Liver (tissue), 9 donors: Measurements from ENCODE around the gene MARCHF6. TPM values are rescaled to one million over a fixed set of nuclear protein-coding genes. Genes with fewer than 3 reads are reported as not detected.

Experiments
- DNase-seq: peaks from one replicate; pipeline ENCODE4 v3.0.0-alpha.2; 2017; ENCODE audit warnings: low spot score
- H3K27ac ChIP-seq, 2 donors: one replicate each; pipeline ENCODE4 v1.7.0; 2013; ENCODE audit warnings: inconsistent platforms in 2 of 2, low read length in 2 of 2, control low read depth in 1 of 2, low read depth in 1 of 2, mild to moderate bottlenecking in 1 of 2
- H3K27me3 ChIP-seq, 4 donors: one replicate each; pipeline versions ENCODE4 v1.6.1 to v1.7.0; 2013; ENCODE audit warnings: low read length in 3 of 4, inconsistent platforms in 1 of 4, mild to moderate bottlenecking in 1 of 4, moderate library complexity in 1 of 4; ENCODE audit not compliant: control insufficient read depth in 4 of 4, insufficient read depth in 4 of 4
- H3K36me3 ChIP-seq, 4 donors: one replicate each; pipeline versions ENCODE4 v1.6.1 to v1.7.0; 2013; ENCODE audit warnings: low read length in 3 of 4, mild to moderate bottlenecking in 3 of 4, low read depth in 1 of 4, moderate library complexity in 1 of 4; ENCODE audit not compliant: control insufficient read depth in 4 of 4, insufficient read depth in 3 of 4
- H3K4me1 ChIP-seq, 4 donors: one replicate each; pipeline versions ENCODE4 v1.6.1 to v1.7.0; 2013; ENCODE audit warnings: low read length in 3 of 4, mild to moderate bottlenecking in 3 of 4, moderate library complexity in 1 of 4; ENCODE audit not compliant: control insufficient read depth in 4 of 4, insufficient read depth in 4 of 4
- H3K4me3 ChIP-seq, 3 donors: one replicate each; pipeline versions ENCODE4 v1.6.1 to v1.7.0; 2013; ENCODE audit warnings: low read length in 3 of 3, control low read depth in 1 of 3, low read depth in 1 of 3, mild to moderate bottlenecking in 1 of 3
- H3K9ac ChIP-seq, 2 donors: one replicate each; pipeline ENCODE4 v1.7.0; 2013; ENCODE audit warnings: low read length in 2 of 2, mild to moderate bottlenecking in 2 of 2, moderate library complexity in 2 of 2, control low read depth in 1 of 2, low read depth in 1 of 2
- H3K9me3 ChIP-seq, 4 donors: one replicate each; pipeline versions ENCODE4 v1.6.1 to v1.7.0; 2013; ENCODE audit warnings: low read length in 3 of 4; ENCODE audit not compliant: control insufficient read depth in 4 of 4
- FOXA1 ChIP-seq: IDR thresholded peaks from 2 replicates; pipeline ENCODE4 v1.6.1; 2016; ENCODE audit warnings: antibody characterized with exemption
- FOXA2 ChIP-seq: IDR thresholded peaks from 2 replicates; pipeline ENCODE4 v1.6.1; 2016; ENCODE audit warnings: antibody characterized with exemption
- GABPA ChIP-seq, 2 donors: IDR thresholded peaks in 1 of 2; conservative IDR thresholded peaks in 1 of 2; 2 replicates each; pipeline ENCODE4 v1.6.1; 2016; ENCODE audit warnings: antibody characterized with exemption in 2 of 2, mild to moderate bottlenecking in 1 of 2, moderate library complexity in 1 of 2
- HNF4A ChIP-seq, 2 donors: conservative IDR thresholded peaks; 2 replicates each; pipeline ENCODE4 v1.6.1; 2016; ENCODE audit warnings: antibody characterized with exemption in 2 of 2, mild to moderate bottlenecking in 2 of 2
- HNF4G ChIP-seq: IDR thresholded peaks from 2 replicates; pipeline ENCODE4 v1.6.1; 2016; ENCODE audit warnings: antibody characterized with exemption
- JUND ChIP-seq, 2 donors: IDR thresholded peaks; 2 replicates each; pipeline ENCODE4 v1.6.1; 2016; ENCODE audit warnings: antibody characterized with exemption in 2 of 2
- RAD21 ChIP-seq, 2 donors: IDR thresholded peaks; 2 replicates each; pipeline ENCODE4 v1.6.1; 2016; ENCODE audit warnings: antibody characterized with exemption in 2 of 2, mild to moderate bottlenecking in 2 of 2
- SP1 ChIP-seq: IDR thresholded peaks from 2 replicates; pipeline ENCODE4 v1.6.1; 2018; ENCODE audit warnings: antibody characterized with exemption, mild to moderate bottlenecking
- WGBS: extraction: QIAGEN DNeasy Blood & Tissue Kit; methylation state at CpG from one replicate; pipeline ENCODE4 v1.1.7; 2013; 5-methylcytosine and 5-hydroxymethylcytosine counted together
- polyA plus RNA-seq, 2 donors: library from polyadenylated mRNA; stranded (reverse) in 1 of 2; unstranded in 1 of 2; fragments of 200-250 nt in 1 of 2; fragments of >200 nt in 1 of 2; fragmentation: Nextera tagmentation in 1 of 2; extraction: Ambion mirVana in 1 of 2; gene quantifications; one replicate each; pipeline versions ENCODE4 v1.2.1 to v1.2.3, GENCODE V29; 2013 to 2015
- total RNA-seq, 2 donors: library from RNA; depleted of rRNA; stranded (reverse); fragments of >200 nt; gene quantifications; one replicate each; pipeline ENCODE4 v1.2.3, GENCODE V29; 2014
- TF ChIP-seq, protein P1 (sequence below): fragments of 150-350 bp; IDR thresholded peaks from 2 replicates; pipeline ENCODE4 v1.5.1; 2017; ENCODE audit warnings: improper control_type of control experiment, low read depth, low read length; ENCODE audit not compliant: missing input control
- TF ChIP-seq, protein P2 (sequence below): IDR thresholded peaks from 2 replicates; pipeline ENCODE4 v1.6.1; 2016; ENCODE audit warnings: antibody characterized with exemption, mild to moderate bottlenecking
- TF ChIP-seq, protein P3 (sequence below): IDR thresholded peaks from 2 replicates; pipeline ENCODE4 v1.6.1; 2016; ENCODE audit warnings: antibody characterized with exemption
- TF ChIP-seq, protein P4 (sequence below): IDR thresholded peaks from 2 replicates; pipeline ENCODE4 v1.6.1; 2016; ENCODE audit warnings: antibody characterized with exemption
- donor health status: healthy.
- donor health status: healthy.
- donor health status: healthy.
- donor health status: healthy.
- donor health status: healthy.

MARCHF6 gene
- total and polyA plus RNA-seq, 4 donors = 20.6 to 77.7 (median 62.4) TPM

DNA sequence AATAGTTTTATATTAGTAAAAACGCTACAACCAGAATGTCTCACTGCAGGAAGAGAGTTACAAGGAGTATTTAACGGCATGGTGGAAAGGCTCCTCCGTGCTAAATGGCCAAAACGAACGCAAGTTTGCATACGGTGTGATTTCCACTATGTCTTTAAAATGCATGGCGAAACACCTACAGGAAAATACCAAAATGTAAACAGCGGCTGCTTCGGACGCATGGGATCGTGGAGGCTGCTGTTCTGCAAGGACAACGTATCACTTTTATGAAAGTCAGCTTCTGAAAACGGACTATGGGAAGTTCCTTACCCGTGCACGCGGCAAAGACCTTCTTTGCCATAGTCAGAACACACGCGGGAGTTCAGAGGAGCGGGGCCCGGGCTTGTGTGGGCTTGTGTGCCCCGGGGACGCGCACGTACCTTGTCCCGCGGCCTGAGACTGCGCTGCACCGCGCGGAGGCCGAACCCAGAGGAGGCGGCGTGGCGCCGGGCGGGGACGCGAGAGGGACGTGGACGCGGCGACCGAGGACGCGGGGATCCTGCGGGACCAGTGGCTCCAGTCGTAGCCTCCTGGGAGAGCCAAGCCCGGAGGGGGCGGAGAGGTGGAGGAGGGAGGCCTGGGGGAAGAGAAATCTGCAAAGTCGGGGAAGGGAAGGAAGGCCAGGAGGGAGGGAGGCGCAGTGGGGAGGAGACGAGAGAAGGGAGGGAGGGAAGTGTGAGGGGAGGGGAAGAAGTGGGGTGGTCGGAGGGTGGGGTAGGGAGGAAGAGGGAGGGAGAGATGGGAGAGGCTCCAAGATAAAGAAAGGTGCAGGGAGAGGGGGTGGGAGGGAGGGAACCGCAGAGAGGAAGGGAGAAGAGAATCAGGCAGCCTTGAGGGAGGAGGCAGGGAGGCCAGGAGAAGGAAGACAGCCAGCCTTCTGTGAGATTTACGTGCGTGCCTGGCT is 46.0 kb upstream of the MARCHF6 start, which contains the start of gene CMBL:
Gene CMBL, minus strand, starts transcription at position 697 of the 943 bp plus-strand sequence. CDS start 17,140 bp downstream, outside the sequence.
- H3K9me3 ChIP-seq = no peaks in the 10 kb centered on the region
- peak within 1 kb of the TSS; percentile 57 to 79 (median 78) for H3K4me3 ChIP-seq
- peak within 1 kb of the TSS; percentile 69 to 70 for H3K9ac ChIP-seq
- TF ChIP-seq RAD21 (IDR thresholded peaks at IDR 0.05) (peak in 1 of 2 donors; percentile 10), SP1 (peak; percentile 15)
- TF ChIP-seq, protein P1, sequence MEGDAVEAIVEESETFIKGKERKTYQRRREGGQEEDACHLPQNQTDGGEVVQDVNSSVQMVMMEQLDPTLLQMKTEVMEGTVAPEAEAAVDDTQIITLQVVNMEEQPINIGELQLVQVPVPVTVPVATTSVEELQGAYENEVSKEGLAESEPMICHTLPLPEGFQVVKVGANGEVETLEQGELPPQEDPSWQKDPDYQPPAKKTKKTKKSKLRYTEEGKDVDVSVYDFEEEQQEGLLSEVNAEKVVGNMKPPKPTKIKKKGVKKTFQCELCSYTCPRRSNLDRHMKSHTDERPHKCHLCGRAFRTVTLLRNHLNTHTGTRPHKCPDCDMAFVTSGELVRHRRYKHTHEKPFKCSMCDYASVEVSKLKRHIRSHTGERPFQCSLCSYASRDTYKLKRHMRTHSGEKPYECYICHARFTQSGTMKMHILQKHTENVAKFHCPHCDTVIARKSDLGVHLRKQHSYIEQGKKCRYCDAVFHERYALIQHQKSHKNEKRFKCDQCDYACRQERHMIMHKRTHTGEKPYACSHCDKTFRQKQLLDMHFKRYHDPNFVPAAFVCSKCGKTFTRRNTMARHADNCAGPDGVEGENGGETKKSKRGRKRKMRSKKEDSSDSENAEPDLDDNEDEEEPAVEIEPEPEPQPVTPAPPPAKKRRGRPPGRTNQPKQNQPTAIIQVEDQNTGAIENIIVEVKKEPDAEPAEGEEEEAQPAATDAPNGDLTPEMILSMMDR = no peak
- no peaks in the 10 kb centered on the region for H3K27me3 ChIP-seq
- H3K36me3 ChIP-seq = no peaks in the 10 kb centered on the region
- DNase-seq = peak; percentile 58
- H3K27ac ChIP-seq = peak within 1 kb of the TSS; percentile 69 to 90
- 1% methylated on average over 56 of the region's 56 CpGs for WGBS
- H3K4me1 ChIP-seq = peaks cover 4 to 59% (median 46%) of the 10 kb centered on the region in 4 donors

DNA sequence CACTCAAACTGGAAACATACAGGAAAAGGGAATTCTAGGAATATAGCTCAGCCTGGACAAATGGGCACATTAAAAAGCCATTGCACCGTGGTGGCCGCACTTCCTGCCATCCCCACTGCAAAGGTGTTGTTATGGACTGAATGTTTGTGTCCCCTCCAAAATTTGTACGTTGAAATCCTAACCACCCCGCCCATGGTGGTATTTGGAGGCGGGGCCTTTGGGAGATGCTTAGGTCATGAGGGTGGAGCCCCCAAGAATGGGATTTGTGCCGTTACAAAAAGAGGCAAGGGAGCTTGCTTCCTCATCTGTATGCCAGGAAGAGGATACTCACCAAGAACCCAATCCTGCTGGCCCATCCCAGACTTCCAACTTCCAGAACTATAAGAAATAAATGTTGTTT is 44.7 kb upstream of the MARCHF6 start:
- TF ChIP-seq GABPA (IDR thresholded peaks at IDR 0.05 in 1 of 2, conservative IDR thresholded peaks at IDR 0.05 in 1 of 2) = no peak
- TF ChIP-seq, protein P2, sequence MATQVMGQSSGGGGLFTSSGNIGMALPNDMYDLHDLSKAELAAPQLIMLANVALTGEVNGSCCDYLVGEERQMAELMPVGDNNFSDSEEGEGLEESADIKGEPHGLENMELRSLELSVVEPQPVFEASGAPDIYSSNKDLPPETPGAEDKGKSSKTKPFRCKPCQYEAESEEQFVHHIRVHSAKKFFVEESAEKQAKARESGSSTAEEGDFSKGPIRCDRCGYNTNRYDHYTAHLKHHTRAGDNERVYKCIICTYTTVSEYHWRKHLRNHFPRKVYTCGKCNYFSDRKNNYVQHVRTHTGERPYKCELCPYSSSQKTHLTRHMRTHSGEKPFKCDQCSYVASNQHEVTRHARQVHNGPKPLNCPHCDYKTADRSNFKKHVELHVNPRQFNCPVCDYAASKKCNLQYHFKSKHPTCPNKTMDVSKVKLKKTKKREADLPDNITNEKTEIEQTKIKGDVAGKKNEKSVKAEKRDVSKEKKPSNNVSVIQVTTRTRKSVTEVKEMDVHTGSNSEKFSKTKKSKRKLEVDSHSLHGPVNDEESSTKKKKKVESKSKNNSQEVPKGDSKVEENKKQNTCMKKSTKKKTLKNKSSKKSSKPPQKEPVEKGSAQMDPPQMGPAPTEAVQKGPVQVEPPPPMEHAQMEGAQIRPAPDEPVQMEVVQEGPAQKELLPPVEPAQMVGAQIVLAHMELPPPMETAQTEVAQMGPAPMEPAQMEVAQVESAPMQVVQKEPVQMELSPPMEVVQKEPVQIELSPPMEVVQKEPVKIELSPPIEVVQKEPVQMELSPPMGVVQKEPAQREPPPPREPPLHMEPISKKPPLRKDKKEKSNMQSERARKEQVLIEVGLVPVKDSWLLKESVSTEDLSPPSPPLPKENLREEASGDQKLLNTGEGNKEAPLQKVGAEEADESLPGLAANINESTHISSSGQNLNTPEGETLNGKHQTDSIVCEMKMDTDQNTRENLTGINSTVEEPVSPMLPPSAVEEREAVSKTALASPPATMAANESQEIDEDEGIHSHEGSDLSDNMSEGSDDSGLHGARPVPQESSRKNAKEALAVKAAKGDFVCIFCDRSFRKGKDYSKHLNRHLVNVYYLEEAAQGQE = no peak
- 76% methylated on average over 6 of the region's 6 CpGs for WGBS

DNA sequence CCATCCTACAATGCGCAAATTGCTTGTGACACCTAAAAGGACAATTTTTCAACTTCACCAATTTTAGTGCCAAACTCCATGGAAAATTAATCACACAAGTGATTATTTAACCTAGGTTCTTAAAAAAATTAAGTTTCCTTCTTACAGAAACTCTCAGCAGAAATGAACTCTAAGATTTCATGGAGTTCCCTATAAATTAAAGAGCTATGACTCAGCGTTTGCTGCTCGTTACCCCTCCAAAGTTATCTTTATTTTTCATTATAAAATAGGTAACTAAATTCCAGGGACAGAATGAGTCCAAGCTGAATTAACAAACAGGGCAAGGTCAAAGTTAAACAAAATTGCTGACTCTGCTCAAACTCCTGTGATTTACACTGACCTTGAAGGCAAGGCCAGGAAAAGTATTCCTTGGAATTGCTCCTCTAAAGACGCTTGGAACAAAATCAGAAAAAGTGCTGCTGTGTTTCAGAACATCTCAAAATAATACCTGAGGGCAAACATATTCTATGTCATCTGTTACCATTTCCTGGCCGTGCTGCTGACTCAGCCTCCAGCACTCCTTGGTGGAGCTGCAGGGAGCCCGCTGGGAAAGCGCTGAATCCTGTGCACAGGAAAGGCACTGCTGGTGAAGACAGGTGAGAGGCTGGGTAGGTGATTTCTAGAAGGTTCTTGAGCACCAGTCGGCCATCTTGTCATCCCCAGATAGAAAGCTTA is 43.3 kb upstream of the MARCHF6 start:
- H3K9me3 ChIP-seq = no peaks in the 10 kb centered on the region
- peak overlapping the region in 1 of 2 donors; percentile 58 for H3K9ac ChIP-seq
- peaks cover 0 to 32% (median 25%) of the 10 kb centered on the region in 4 donors for H3K4me1 ChIP-seq
- WGBS = 43% methylated on average over 8 of the region's 8 CpGs
- peak overlapping the region; percentile 45 to 66 for H3K27ac ChIP-seq
- DNase-seq = no peak
- H3K4me3 ChIP-seq = no peak overlapping the region
- no peaks in the 10 kb centered on the region for H3K27me3 ChIP-seq
- H3K36me3 ChIP-seq = no peaks in the 10 kb centered on the region
- TF ChIP-seq JUND (IDR thresholded peaks at IDR 0.05) (peak in 1 of 2 donors; percentile 43), FOXA2 (no peak), RAD21 (IDR thresholded peaks at IDR 0.05) (peak in 1 of 2 donors; percentile 15), SP1 (peak; percentile 43), HNF4A (conservative IDR thresholded peaks at IDR 0.05) (peak; percentile 80 to 83), FOXA1 (no peak), HNF4G (peak; percentile 28)
- TF ChIP-seq, protein P2 = no peak
- TF ChIP-seq, protein P3, sequence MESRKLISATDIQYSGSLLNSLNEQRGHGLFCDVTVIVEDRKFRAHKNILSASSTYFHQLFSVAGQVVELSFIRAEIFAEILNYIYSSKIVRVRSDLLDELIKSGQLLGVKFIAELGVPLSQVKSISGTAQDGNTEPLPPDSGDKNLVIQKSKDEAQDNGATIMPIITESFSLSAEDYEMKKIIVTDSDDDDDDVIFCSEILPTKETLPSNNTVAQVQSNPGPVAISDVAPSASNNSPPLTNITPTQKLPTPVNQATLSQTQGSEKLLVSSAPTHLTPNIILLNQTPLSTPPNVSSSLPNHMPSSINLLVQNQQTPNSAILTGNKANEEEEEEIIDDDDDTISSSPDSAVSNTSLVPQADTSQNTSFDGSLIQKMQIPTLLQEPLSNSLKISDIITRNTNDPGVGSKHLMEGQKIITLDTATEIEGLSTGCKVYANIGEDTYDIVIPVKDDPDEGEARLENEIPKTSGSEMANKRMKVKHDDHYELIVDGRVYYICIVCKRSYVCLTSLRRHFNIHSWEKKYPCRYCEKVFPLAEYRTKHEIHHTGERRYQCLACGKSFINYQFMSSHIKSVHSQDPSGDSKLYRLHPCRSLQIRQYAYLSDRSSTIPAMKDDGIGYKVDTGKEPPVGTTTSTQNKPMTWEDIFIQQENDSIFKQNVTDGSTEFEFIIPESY = peak; percentile 38
- TF ChIP-seq, protein P4, sequence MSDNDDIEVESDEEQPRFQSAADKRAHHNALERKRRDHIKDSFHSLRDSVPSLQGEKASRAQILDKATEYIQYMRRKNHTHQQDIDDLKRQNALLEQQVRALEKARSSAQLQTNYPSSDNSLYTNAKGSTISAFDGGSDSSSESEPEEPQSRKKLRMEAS = peak; percentile 15

More for the DNA sequence above, 44.7 kb upstream of the MARCHF6 start:
- Histone ChIP-seq H3K9ac (no peak overlapping the region), H3K27me3 (no peaks in the 10 kb centered on the region), H3K4me1 (peaks cover 0 to 45% (median 38%) of the 10 kb centered on the region in 4 donors), H3K9me3 (no peaks in the 10 kb centered on the region), H3K4me3 (no peak overlapping the region), H3K27ac (peak overlapping the region in 1 of 2 donors; percentile 5), H3K36me3 (no peaks in the 10 kb centered on the region)
- no peak for DNase-seq
